Transverse colon (tissue), 4 donors: Measurements from ENCODE around the gene FAM161B. TPM values are rescaled to one million over a fixed set of nuclear protein-coding genes. Genes with fewer than 3 reads are reported as not detected.

Experiments used
- DNase-seq: peaks from one replicate; pipeline ENCODE4 v3.0.0-alpha.2; 2019
- H3K27ac ChIP-seq, 4 donors: fragments of 200-600 bp; sonication (generic); 2 replicates each; pipeline ENCODE4 v1.5.1; 2016 to 2018; ENCODE audit warnings: inconsistent platforms in 4 of 4
- H3K27me3 ChIP-seq: fragments of 200-600 bp; sonication (generic); 2 replicates; pipeline ENCODE4 v1.5.1; 2017; ENCODE audit warnings: inconsistent platforms
- H3K36me3 ChIP-seq, 4 donors: fragments of 200-600 bp; sonication (generic); 2 replicates each; pipeline ENCODE4 v1.5.1; 2017 to 2019; ENCODE audit warnings: inconsistent platforms in 4 of 4
- H3K4me1 ChIP-seq, 4 donors: fragments of 200-600 bp; sonication (generic); 2 replicates each; pipeline ENCODE4 v1.5.1; 2017 to 2020; ENCODE audit warnings: inconsistent platforms in 4 of 4
- H3K4me3 ChIP-seq, 4 donors: fragments of 200-600 bp; sonication (generic); 1 replicate in 1 of 4; 2 replicates in 3 of 4; pipeline versions ENCODE4 v1.5.1 to v1.6.1; 2017 to 2019; ENCODE audit warnings: inconsistent platforms in 4 of 4
- H3K9me3 ChIP-seq, 2 donors: fragments of 200-600 bp; sonication (generic); 2 replicates each; pipeline ENCODE4 v1.5.1; 2017 to 2019; ENCODE audit warnings: inconsistent platforms in 2 of 2
- EP300 ChIP-seq: sonication (generic); formaldehyde crosslinking; IDR thresholded peaks from one replicate; pipeline ENCODE4 v1.6.1; 2017; ENCODE audit warnings: antibody characterized with exemption, low read depth
- POLR2A ChIP-seq: fragments of 450-650 bp; IDR thresholded peaks from one replicate; pipeline ENCODE4 v1.6.1; 2016; ENCODE audit warnings: antibody characterized with exemption, mild to moderate bottlenecking, moderate library complexity
- POLR2AphosphoS5 ChIP-seq, 3 donors: sonication (generic); formaldehyde crosslinking; IDR thresholded peaks; one replicate each; pipeline ENCODE4 v1.6.1; 2016; ENCODE audit warnings: antibody characterized with exemption in 3 of 3
- WGBS, 2 donors: methylation state at CpG; one replicate each; pipeline ENCODE4 v1.1.5; 2018; ENCODE audit warnings: low coverage in 1 of 2; 5-methylcytosine and 5-hydroxymethylcytosine counted together
- in situ Hi-C, 4 donors: fragments of 200-750 bp; cut with MboI; loops; one replicate each; pipeline versions ENCODE4 v1.15.0 to v1.15.1; 2017; ENCODE audit warnings: low sequenced_read_pairs in 3 of 4, low pct_ligation_motif_present in 1 of 4, low pct_unique_long_range_greater_than_20kb in 1 of 4
- intact Hi-C: fragments of 100-400 bp; cut with DNase I; formaldehyde crosslinking; loops from one replicate; pipeline ENCODE4 v1.15.1; 2023; ENCODE audit warnings: low total_unique reads
- small RNA-seq, 4 donors: library from RNA; depleted of rRNA; stranded (forward); fragments of <200 nt; gene quantifications; one replicate each; pipeline ENCODE3, GENCODE V24; 2016
- total RNA-seq, 4 donors: library from RNA; depleted of rRNA; stranded (reverse); fragments of >200 nt; gene quantifications; one replicate each; pipeline ENCODE4 v1.1.0, GENCODE V29; 2016
- TF ChIP-seq, protein P1 (sequence below), 5 experiments: fragments of 200-600 bp in 3 of 5; fragments of 450-650 bp in 2 of 5; sonication (generic) in 3 of 5; IDR thresholded peaks; 1 replicate in 2 of 5; 2 replicates in 3 of 5; pipeline ENCODE4 v1.5.1; 2016 to 2017; ENCODE audit warnings: antibody characterized with exemption in 5 of 5, inconsistent platforms in 3 of 5, mild to moderate bottlenecking in 2 of 5, moderate library complexity in 1 of 5

Gene FAM161B
- total RNA-seq, 4 donors from 2014 or later, result 2.4 to 7.2 (median 4.8) TPM

DNA sequence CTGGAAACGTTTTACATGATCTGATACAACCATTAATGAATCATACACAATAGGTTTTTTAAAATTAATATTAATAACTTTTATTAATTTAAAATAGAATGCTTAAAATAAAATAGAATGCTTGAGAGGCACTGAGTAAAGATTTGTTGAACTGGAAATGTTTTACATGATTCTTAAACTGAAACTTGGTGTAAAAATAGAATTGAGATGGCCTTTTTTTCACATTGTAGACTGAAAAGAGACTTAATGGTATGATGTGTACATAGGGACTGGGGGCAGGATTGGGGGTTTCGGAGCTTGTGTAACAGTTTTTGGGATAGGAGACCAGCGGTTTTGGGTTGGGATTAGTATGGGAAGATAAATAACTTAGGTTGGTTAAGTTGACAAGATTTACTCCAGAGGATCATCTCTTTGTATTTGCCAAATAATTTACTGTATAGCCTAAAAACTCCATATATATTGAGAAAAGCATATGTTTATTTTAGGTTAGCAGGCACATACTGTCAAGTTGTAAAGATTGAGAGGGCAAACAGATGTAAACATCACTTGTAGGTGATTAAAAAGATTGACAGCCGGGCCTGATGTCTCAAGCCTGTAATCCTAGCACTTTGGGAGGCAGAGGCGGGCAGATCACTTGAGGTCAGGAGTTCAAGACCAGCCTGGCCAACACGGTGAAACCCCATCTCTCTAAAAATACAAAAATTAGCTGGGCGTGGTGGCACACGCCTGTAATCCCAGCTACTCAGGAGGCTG is 65.3 kb downstream of the FAM161B start:
- Histone ChIP-seq H3K36me3 (no peaks in the 10 kb centered on the region), H3K4me1 (peaks cover 6 to 30% (median 23%) of the 10 kb centered on the region in 4 donors), H3K27ac (no peak overlapping the region), H3K4me3 (no peak overlapping the region), H3K9me3 (no peaks in the 10 kb centered on the region), H3K27me3 (no peaks in the 10 kb centered on the region)
- TF ChIP-seq EP300 (no peak), POLR2AphosphoS5 (IDR thresholded peaks at IDR 0.05) (no peak), POLR2A (no peak)
- TF ChIP-seq, protein P1, sequence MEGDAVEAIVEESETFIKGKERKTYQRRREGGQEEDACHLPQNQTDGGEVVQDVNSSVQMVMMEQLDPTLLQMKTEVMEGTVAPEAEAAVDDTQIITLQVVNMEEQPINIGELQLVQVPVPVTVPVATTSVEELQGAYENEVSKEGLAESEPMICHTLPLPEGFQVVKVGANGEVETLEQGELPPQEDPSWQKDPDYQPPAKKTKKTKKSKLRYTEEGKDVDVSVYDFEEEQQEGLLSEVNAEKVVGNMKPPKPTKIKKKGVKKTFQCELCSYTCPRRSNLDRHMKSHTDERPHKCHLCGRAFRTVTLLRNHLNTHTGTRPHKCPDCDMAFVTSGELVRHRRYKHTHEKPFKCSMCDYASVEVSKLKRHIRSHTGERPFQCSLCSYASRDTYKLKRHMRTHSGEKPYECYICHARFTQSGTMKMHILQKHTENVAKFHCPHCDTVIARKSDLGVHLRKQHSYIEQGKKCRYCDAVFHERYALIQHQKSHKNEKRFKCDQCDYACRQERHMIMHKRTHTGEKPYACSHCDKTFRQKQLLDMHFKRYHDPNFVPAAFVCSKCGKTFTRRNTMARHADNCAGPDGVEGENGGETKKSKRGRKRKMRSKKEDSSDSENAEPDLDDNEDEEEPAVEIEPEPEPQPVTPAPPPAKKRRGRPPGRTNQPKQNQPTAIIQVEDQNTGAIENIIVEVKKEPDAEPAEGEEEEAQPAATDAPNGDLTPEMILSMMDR (IDR thresholded peaks at IDR 0.05), result no peak
- in situ Hi-C loops (no loop called here), intact Hi-C loops (no loop called here)
- 71 to 76% methylated on average over 3 to 8 of the region's 8 CpGs for WGBS, 2 donors
- no peak for DNase-seq

Small RNA genes lying within 50 kb of the gene (small RNA-seq; reads per million reads assigned to genes)
- gene RF00019, result 0 reads per million in 4 donors

Other genes starting within 250 kb of the FAM161B start
- 10 to 100 TPM; 12.7 to 22.1 (median 12.7) TPM for gene PNMA1, start 235.7 kb downstream of the FAM161B start, total RNA-seq
- 10 to 100 TPM in 2 of 4 donors, 1 to 10 TPM in 2; 1.8 to 15.8 (median 10.8) TPM for gene PTGR2, start 98.3 kb downstream of the FAM161B start, total RNA-seq
- gene ZNF410, start 63.2 kb downstream of the FAM161B start, total RNA-seq, result 100 to 1,000 TPM in 1 of 4 donors, 10 to 100 TPM in 3; 33.2 to 104 (median 45.9) TPM
- 10 to 100 TPM; 39.1 to 46.8 (median 42.4) TPM for gene COQ6, start 208 bp upstream of the FAM161B start, total RNA-seq
- 100 to 1,000 TPM in 3 of 4 donors, 10 to 100 TPM in 1; 60.9 to 311 (median 219) TPM for gene ENTPD5, start 69.2 kb upstream of the FAM161B start, total RNA-seq
- 1 to 10 TPM; 4.1 to 7.5 (median 5.4) TPM for gene BBOF1, start 69.3 kb upstream of the FAM161B start, total RNA-seq
- 10 to 100 TPM; 19.1 to 40.0 (median 27.5) TPM for gene ALDH6A1, start 134.4 kb upstream of the FAM161B start, total RNA-seq
- gene LIN52, start 134.9 kb upstream of the FAM161B start, total RNA-seq, result 1 to 10 TPM; 1.1 to 5.4 (median 4.6) TPM